GM18907 (cell line): Measurements from ENCODE around the gene SIK3.
"Not testable (repeated sequence)": the region's sequence is repeated elsewhere in the genome, so short reads cannot be mapped to it uniquely, and the experiment has no call there.

Experiments
- ATAC-seq: cut with Tn5 transposase; IDR thresholded peaks from one replicate; pipeline ENCODE4 v1.9.1; 2021; ENCODE audit warnings: mild to moderate bottlenecking, moderate library complexity; ENCODE audit not compliant: unreplicated experiment

SIK3 gene

DNA sequence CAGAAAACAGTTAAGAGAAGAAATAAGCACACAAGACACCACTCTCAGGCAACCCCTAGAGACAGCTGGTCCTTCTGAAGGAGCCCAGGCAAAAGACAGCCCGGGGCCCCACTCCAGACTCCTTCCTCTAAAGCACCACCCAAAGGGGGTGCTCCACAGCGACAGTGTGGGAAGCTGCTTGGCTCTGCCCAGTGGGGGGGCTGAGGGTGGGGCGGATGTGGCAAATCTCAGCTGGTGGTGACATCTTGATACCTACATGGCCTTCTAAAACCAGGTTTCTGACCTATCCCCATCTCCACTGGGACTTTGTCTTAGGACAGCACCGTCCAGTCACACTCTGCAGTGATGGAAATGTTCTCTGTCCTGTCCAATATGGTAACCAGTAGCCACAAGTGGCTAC lies 250.6 kb downstream of the SIK3 start:
- no peak for ATAC-seq

DNA sequence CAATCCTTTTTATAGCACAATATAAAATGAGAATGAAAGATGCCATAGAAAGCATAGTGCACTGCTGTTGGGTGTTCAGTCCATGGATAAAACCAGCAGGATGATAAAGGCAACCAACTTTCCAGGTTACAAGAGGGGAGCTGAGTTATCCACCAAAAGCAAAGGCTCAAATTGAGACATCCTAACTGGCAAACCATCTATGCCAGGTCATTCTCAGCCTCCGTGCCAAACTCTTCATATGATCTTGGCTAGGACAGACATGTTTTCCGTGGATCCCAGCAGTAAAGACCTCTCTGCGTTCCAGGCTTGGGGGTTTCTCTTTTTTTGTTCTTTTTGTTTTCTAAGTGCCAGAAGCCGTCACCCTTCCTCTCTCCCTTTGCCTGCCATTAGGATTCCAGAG lies 253.5 kb downstream of the SIK3 start:
- no peak for ATAC-seq

DNA sequence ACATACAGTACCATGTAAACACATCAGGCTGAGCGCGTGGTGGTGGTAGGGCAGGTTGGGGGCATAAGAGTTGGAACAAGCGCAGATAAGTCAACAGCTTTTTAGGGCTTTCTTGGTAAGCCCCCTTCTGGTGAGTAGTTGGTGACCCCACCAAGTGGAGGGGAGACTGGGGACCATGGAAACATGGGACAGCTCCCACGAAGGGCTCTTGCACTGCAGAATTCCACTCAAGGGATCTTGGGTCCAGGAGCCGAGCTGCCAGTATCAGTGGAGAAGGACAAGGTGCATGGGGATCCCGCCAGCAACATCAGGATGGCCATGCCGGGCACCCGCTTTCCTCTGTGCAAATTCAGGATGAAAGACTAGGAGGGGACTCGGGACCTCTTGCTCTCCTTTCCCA lies 254.6 kb downstream of the SIK3 start:
- ATAC-seq, result no peak

DNA sequence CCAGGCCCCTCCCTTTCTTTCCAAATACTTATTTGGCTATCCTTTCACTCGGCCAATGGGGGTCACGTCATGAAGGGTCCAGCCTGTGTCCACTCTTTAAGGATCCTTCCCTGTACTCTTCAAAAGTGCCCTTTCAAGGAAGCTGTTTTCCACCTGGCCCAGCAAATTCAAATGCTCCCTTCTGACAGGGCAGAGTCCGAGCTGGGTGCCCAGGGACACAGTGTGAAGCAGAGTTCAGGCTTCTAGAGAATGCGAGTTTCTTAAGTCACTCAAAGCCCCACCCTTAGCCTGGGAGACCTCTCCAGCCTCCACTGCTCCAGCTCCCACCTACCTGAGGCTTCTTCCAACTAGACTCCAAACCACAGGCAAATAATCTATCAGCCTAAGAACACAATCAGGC lies 255.3 kb downstream of the SIK3 start:
- no peak for ATAC-seq

DNA sequence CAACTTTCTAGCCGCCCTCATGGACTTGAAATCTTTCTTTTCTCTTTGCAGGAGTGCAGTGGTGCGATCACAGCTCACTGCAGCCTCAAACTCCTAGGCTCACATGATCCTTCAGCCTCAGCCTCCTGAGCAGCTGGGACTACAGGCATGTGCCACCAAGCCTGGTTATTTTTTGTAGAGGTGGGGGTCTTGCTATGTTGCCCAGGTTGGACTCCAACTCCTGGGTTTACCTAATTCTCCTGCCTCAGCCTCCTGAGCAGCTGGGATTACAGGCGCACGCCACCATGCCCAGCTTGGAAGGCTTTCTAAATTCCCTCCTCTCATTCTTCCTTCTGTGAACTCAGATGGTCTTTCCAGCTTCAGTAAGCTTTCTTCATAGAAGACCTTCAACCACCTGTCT lies 256.1 kb downstream of the SIK3 start:
- no peak for ATAC-seq

DNA sequence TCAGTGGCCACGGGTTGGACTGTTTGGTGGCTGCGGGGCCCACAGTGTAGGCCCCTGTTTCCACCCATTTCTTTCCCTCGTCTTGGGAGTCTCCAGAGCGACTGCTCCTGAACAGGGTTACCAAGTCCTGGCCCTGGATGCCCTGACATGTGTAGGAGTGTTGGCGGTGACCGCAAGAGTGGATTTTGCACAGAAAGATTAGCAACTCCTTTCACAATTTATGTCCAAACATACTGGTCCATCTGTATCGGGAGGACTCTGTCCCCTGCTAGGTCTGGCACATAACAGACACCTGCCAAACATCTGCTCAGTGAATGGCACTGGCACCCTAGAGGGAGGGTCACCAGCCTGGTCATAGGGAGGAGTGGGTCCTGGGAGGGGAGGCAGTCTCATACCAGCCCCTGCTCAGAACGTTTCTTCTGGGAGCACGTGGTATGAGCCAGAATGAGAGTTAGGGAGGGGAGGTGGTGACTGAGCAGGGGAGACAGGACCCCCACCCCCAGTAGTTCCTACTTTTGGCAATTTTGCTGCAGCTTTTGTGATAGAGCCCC lies 257.4 kb downstream of the SIK3 start:
- ATAC-seq, result no peak

DNA sequence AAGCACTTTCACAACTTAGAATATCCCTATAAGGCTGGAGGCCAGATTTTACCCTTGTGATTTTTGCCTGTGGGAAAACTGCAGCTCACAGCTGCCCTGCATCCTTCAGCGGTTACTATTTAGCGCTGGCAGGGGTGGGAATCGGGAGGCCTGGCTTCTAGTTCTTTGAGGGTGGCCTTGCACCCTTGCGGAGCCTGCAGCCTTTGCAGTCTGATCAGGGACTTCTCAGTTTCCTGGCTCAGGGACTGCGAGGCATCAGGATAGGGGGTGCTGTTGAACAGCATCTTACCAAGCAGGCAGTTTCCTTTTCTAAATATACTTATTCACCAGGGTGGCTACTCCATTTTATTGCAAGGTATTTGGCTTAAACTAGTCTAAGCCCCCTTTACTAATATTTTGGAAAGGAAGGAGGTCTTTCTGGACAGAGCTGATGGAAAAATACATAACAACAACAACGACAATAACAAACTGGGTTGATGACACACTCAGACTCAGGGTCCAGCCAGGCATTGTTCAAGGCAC lies 257.9 kb downstream of the SIK3 start:
- no peak for ATAC-seq

DNA sequence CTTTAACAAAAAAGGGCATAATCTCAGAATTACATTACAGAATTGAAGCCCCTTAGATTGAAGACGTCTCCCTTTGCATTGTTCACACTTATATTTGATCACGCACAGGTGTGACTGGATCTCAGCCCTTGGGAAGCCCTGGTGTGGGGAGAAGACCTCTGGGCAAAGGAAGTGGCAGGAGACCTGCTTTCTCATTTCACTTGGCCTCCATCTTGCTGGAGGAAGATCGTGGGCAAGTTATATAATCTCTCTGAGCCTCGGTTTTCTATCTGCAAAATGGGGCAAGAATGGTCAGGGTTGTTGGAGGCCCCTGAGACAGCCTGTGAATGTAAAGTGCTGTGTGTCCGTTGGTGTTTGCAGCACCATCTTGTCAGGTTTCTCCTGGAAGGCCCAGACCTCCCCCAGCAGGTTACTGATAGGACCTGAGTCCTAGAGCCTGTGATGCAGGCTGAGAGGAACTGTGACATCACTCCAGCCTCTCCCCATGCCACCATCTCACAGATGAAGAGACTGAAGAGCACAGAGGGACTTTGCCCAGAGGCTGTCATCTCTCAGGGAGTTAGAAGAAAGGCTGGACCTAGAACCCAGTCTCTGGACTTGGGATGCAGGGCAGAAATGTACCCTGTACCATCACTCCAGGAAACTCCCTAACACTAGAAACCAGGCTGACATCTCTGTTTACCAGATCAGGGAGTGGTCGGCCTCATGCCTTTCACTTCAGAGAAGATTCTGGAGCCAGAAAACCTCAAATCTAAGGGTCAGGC lies 259.7 kb downstream of the SIK3 start:
- no peak for ATAC-seq

DNA sequence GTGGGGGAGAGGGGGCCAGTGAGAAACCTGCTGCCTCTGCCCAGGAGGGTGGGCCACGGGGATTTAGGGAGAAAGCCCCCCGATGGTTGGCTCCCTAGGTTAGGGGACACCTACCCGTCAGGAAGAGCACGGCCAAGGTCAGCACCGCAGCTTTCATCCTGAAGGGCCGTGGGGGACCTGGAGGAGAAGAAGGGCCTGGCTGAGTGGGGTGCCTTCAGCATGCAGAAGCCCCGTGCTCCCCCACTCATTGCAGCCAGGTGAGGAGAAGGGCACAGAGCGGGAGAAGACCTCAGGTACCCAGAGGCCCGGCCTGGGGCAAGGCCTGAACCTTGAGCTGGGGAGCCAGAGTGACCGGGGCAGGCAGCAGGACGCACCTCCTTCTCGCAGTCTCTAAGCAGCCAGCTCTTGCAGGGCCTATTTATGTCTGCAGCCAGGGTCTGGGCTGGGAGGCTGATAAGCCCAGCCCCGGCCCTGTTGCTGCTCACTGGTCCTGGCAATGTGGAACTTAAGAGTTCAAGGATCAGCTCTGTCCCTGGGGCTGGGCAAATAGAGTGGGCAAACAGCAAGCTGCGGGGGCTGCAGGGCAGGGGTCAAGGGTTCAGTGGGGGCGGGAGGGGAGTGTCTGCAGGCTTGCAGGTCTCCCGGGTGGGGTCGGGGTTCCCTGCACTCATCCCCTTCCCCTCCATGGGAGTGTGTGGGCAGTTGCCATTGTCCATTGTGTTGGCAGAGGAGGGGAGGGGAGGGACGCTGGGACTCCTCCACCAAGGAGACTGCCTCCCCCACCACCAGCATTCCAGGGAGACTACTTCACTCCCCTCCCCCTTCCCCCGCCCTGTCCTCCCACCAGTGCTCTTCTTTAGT lies 260.8 kb downstream of the SIK3 start, which contains the start of gene APOA1:
TSS of gene APOA1 (minus strand) at position 392 of the 861 bp plus-strand sequence. CDS start at position 157, 235 bp downstream.
- ATAC-seq, result no peak

DNA sequence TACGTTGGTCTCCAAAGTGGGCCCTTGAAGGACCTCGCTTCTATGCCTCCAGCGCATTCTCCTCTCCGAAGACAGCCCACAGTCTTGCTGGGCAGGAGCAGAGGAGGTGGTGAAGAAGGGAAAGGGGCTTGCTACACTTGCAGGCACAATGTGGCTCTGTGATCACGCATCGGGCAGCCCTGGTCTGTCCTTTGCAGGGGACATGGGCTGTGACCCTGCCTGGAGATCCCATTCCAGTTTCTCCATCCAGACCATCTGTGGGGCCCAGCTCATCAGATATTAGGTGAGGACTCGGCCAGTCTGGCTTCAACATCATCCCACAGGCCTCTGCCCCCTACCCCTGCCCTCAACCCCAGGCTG lies 261.6 kb downstream of the SIK3 start:
- ATAC-seq, result no peak

DNA sequence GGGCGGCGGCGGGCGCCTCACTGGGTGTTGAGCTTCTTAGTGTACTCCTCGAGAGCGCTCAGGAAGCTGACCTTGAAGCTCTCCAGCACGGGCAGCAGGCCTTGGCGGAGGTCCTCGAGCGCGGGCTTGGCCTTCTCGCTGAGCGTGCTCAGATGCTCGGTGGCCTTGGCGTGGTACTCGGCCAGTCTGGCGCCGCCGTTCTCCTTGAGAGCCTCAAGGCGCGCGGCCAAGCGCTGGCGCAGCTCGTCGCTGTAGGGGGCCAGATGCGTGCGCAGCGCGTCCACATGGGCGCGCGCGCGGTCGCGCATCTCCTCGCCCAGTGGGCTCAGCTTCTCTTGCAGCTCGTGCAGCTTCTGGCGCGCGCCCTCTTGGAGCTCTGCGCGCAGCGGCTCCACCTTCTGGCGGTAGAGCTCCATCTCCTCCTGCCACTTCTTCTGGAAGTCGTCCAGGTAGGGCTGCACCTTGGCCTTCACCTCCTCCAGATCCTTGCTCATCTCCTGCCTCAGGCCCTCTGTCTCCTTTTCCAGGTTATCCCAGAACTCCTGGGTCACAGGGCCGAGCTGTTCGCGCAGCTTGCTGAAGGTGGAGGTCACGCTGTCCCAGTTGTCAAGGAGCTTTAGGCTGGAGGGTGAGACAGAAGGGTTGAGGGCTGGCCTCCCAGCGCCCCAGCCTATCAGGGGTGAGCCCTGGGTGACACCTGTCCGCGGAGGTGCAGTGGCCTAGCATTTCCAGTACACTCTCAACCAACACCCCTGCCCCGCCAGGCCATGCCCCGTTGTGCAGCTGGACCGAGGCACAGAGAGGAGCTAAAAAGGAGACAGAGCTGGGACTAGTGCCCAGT lies 262.2 kb downstream of the SIK3 start:
- peak; percentile 83 for ATAC-seq

DNA sequence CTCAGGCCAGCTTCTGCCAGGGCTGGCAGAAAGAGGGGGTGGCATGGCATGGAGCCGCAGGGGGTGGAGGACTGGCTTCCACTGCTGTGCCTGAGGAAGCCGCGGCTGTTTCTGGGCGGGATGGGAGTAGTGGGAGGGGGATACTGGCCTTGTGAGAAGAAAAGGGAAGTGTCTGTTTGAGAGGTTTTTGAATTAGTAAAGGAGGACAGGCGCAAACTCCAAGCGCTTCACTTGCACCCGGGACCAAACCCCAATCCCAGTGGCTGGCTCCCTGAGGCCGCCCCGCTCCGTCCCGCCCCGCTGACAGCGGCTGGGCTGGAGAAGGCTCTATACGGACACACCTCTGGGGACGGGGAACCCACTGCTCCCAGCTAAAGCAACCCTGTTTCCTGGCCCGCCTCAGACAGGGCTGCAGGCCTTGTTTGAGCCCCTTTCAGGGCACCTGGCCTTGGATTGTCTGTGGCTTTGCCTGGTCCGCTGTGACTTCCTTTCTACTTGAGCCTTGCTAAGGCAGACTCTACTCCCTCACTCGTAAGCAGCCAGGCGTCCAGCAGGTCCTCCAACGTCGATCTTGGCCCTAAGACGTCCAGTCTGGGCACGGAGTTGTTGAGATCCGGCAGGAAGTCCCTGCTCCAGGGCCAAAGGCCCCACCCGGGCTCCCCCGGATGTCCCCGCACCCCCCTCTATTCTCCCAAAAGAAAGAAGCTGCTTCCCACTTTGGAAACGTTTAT lies 263.0 kb downstream of the SIK3 start:
- ATAC-seq, result peak; percentile 12

DNA sequence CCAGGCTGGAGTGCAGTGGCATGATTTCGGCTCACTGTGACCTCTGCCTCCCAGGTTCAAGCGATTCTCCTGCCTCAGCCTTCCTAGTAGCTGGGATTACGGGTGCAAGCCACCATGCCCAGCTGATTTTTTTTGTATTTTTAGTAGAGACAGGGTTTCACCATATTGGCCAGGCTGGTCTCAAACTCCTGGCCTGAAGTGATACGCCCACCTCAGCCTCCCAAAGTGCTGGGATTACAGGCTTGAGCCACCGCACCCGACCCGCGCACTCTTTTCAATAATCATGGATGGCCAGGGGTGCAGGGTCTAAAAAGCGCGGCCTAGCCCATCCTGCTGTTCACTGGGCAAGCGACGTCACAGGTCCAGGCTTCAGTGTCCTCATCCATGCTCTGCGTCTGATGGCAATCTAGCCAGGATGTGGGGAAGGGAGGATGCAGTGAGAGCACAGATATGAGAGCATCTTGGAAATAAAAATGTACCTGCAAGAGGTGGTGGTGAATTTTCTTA lies 263.6 kb downstream of the SIK3 start:
- ATAC-seq, result not testable (repeated sequence)

DNA sequence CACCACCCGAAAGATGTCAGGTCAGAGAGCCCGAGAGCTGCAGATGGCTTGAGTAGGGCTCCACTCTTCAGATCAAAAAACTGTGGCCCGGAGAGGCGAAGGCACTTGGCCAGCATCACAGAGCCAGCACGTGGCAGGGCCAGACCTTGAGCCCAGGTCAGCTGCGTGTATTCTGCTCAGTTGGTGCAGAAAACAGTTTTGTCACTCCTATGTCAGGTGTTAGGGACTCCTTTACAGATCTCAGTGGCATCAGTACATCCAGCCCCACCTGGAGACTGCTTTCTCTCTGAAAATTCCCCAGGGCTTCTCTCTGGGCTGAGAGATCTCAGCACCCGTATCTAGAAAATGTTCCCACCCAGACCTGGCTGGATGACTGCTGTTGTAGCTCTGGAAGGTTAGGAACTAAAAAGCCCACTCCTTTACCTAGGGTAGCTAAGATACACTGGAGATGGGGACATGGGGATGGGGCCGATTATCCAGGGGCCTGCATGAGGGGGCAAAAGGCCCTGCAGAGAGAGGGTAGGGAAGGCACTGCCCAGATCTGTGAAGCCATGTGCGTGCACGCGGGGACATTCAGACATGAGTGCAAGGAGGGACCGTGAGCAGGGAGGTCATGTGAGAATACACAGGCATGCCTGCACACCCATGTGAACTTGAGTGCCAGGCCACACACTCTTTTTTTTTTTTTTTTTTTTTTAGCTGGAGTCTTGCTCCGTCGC lies 264.3 kb downstream of the SIK3 start:
- ATAC-seq, result no peak

DNA sequence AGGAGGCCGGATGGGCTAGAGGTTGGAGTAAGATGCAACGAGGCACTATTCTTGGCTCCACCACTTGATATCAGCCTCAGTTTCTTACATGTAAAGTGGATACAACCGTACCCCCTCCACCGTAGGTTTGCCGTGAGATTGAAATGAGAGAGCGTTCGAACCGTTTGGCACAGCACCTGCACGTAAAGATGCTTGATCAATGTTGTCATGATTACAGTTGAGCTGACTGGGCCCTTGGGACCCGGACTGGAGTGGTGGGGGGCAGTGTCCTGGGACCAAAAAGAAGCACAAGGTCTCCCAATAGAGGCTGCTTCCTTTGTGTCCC lies 264.8 kb downstream of the SIK3 start:
- no peak for ATAC-seq

DNA sequence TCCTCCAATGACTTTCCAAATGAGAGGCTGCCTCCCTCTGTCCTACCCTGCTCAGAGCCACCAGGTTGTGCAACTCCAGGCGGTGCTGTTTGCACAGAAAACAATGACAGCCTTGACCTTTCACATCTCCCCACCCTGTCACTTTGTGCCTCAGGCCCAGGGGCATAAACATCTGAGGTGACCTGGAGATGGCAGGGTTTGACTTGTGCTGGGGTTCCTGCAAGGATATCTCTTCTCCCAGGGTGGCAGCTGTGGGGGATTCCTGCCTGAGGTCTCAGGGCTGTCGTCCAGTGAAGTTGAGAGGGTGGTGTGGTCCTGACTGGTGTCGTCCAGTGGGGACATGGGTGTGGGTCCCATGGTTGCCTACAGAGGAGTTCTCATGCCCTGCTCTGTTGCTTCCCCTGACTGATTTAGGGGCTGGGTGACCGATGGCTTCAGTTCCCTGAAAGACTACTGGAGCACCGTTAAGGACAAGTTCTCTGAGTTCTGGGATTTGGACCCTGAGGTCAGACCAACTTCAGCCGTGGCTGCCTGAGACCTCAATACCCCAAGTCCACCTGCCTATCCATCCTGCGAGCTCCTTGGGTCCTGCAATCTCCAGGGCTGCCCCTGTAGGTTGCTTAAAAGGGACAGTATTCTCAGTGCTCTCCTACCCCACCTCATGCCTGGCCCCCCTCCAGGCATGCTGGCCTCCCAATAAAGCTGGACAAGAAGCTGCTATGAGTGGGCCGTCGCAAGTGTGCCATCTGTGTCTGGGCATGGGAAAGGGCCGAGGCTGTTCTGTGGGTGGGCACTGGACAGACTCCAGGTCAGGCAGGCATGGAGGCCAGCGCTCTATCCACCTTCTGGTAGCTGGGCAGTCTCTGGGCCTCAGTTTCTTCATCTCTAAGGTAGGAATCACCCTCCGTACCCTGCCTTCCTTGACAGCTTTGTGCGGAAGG lies 265.6 kb downstream of the SIK3 start:
- no peak for ATAC-seq

DNA sequence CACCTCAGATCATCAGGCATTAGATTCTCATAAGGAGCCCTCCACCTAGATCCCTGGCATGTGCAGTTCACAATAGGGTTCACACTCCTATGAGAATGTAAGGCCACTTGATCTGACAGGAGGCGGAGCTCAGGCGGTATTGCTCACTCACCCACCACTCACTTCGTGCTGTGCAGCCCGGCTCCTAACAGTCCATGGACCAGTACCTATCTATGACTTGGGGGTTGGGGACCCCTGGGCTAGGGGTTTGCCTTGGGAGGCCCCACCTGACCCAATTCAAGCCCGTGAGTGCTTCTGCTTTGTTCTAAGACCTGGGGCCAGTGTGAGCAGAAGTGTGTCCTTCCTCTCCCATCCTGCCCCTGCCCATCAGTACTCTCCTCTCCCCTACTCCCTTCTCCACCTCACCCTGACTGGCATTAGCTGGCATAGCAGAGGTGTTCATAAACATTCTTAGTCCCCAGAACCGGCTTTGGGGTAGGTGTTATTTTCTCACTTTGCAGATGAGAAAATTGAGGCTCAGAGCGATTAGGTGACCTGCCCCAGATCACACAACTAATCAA lies 266.4 kb downstream of the SIK3 start:
- no peak for ATAC-seq
